Loucy (cell line): Measurements from ENCODE around the gene LRRC4B.

Experiments used
- H2AFZ ChIP-seq: fragments of 200-600 bp; sonication (generic); 2 replicates; pipeline ENCODE4 v1.6.0; 2016; ENCODE audit warnings: antibody characterized with exemption, mild to moderate bottlenecking, low read length, moderate library complexity
- H3F3A ChIP-seq: fragments of 200-600 bp; 2 replicates; pipeline ENCODE4 v1.6.0; 2016; ENCODE audit warnings: antibody characterized with exemption, low read depth, mild to moderate bottlenecking
- H3K27me3 ChIP-seq: fragments of 200-600 bp; sonication (generic); 2 replicates; pipeline ENCODE4 v1.6.1; 2014; ENCODE audit warnings: low read length, mild to moderate bottlenecking; ENCODE audit not compliant: insufficient read depth, poor library complexity, severe bottlenecking
- H3K36me3 ChIP-seq: fragments of 200-600 bp; sonication (generic); 2 replicates; pipeline ENCODE4 v1.6.1; 2016; ENCODE audit warnings: low read length; ENCODE audit not compliant: insufficient read depth
- H3K4me1 ChIP-seq: fragments of 200-600 bp; sonication (generic); 2 replicates; pipeline ENCODE4 v1.5.1; 2014; ENCODE audit warnings: low read length, mild to moderate bottlenecking; ENCODE audit not compliant: insufficient read depth, poor library complexity, severe bottlenecking
- H3K4me2 ChIP-seq: fragments of 200-600 bp; sonication (generic); 2 replicates; pipeline ENCODE4 v1.6.0; 2014; ENCODE audit warnings: antibody characterized with exemption, low read length, low read depth, mild to moderate bottlenecking; ENCODE audit not compliant: poor library complexity, severe bottlenecking
- H3K4me3 ChIP-seq: fragments of 200-600 bp; sonication (generic); 2 replicates; pipeline ENCODE4 v1.5.1; 2014; ENCODE audit warnings: low read length, mild to moderate bottlenecking, mixed read lengths; ENCODE audit not compliant: poor library complexity, severe bottlenecking
- H3K79me2 ChIP-seq: fragments of 200-600 bp; sonication (generic); 2 replicates; pipeline ENCODE4 v1.6.1; 2014; ENCODE audit warnings: low read length; ENCODE audit not compliant: insufficient read depth
- H3K9ac ChIP-seq: fragments of 200-600 bp; sonication (generic); 2 replicates; pipeline ENCODE4 v1.6.0; 2014; ENCODE audit warnings: mild to moderate bottlenecking, low read depth, low read length, moderate library complexity; ENCODE audit not compliant: poor library complexity, severe bottlenecking
- H3K9me2 ChIP-seq: fragments of 200-600 bp; sonication (generic); replicated peaks from 2 replicates; pipeline ENCODE4 v1.6.1; 2016; ENCODE audit warnings: low read depth, low read length, mixed read lengths
- H3K9me3 ChIP-seq: fragments of 200-600 bp; sonication (generic); 2 replicates; pipeline ENCODE4 v1.6.1; 2014; ENCODE audit warnings: mild to moderate bottlenecking, antibody characterized with exemption, low read length, low read depth; ENCODE audit not compliant: insufficient read depth
- H4K20me1 ChIP-seq: fragments of 200-600 bp; sonication (generic); 2 replicates; pipeline ENCODE4 v1.6.0; 2014; ENCODE audit warnings: antibody characterized with exemption, low read length, mild to moderate bottlenecking; ENCODE audit not compliant: insufficient read depth, poor library complexity, severe bottlenecking
- CTCF ChIP-seq: fragments of 200-600 bp; sonication (generic); conservative IDR thresholded peaks from 2 replicates; pipeline ENCODE4 v1.5.1; 2014; ENCODE audit warnings: mild to moderate bottlenecking, antibody characterized with exemption, low read length
- EZH2phosphoT487 ChIP-seq: fragments of 200-600 bp; IDR thresholded peaks from 2 replicates; pipeline ENCODE4 v1.6.1; 2018; ENCODE audit warnings: antibody characterized with exemption, mild to moderate bottlenecking, moderate library complexity, borderline replicate concordance

LRRC4B gene

GRCh38 chr19:50563597-50563996 is 4.6 kb downstream of the LRRC4B start:
- Histone ChIP-seq H3F3A (no peaks in the 10 kb centered on the region), H3K9ac (no peak overlapping the region), H2AFZ (no peak overlapping the region), H3K36me3 (no peaks in the 10 kb centered on the region), H3K27me3 (no peaks in the 10 kb centered on the region), H4K20me1 (no peaks in the 10 kb centered on the region), H3K4me1 (no peaks in the 10 kb centered on the region), H3K4me3 (no peak overlapping the region), H3K4me2 (no peak overlapping the region), H3K9me2 (no peaks in the 10 kb centered on the region), H3K79me2 (no peaks in the 10 kb centered on the region), H3K9me3 (no peaks in the 10 kb centered on the region)
- TF ChIP-seq CTCF: no peak
- TF ChIP-seq EZH2phosphoT487: no peak

GRCh38 chr19:50562996-50563395 is 5.2 kb downstream of the LRRC4B start:
- TF ChIP-seq EZH2phosphoT487 (no peak), CTCF (no peak)
- no peaks in the 10 kb centered on the region for H3K4me1 ChIP-seq
- no peaks in the 10 kb centered on the region for H3F3A ChIP-seq
- H3K4me2 ChIP-seq: no peak overlapping the region
- no peaks in the 10 kb centered on the region for H3K27me3 ChIP-seq
- H3K9me3 ChIP-seq: no peaks in the 10 kb centered on the region
- no peaks in the 10 kb centered on the region for H4K20me1 ChIP-seq
- H3K79me2 ChIP-seq: no peaks in the 10 kb centered on the region
- H3K4me3 ChIP-seq: no peak overlapping the region
- no peak overlapping the region for H2AFZ ChIP-seq
- no peaks in the 10 kb centered on the region for H3K9me2 ChIP-seq
- no peaks in the 10 kb centered on the region for H3K36me3 ChIP-seq
- H3K9ac ChIP-seq: no peak overlapping the region

- H3K9ac ChIP-seq: no peak overlapping the region
- no peaks in the 10 kb centered on the region for H3K4me1 ChIP-seq
- no peaks in the 10 kb centered on the region for H3K36me3 ChIP-seq
- H4K20me1 ChIP-seq: no peaks in the 10 kb centered on the region
- H3K9me2 ChIP-seq: no peaks in the 10 kb centered on the region
- H3K9me3 ChIP-seq: no peaks in the 10 kb centered on the region
- H3K4me3 ChIP-seq: no peak overlapping the region
- no peak overlapping the region for H3K4me2 ChIP-seq
- no peak overlapping the region for H2AFZ ChIP-seq
- no peaks in the 10 kb centered on the region for H3F3A ChIP-seq
- no peaks in the 10 kb centered on the region for H3K79me2 ChIP-seq
- TF ChIP-seq EZH2phosphoT487: no peak
- no peak for TF ChIP-seq CTCF
- no peaks in the 10 kb centered on the region for H3K27me3 ChIP-seq
Observed at GRCh38 chr19:50562329-50562728, 5.9 kb downstream of the LRRC4B start.
